Mammary epithelial cell (primary cell): ENCODE data around the gene PCDHB11.

Source experiments
- EZH2 ChIP-seq: IDR thresholded peaks from 2 replicates; pipeline ENCODE4 v1.6.1; 2012; ENCODE audit warnings: low read length, inconsistent platforms, borderline replicate concordance
- TF ChIP-seq, protein P1 (sequence below), 2 donors: IDR thresholded peaks in 1 of 2; conservative IDR thresholded peaks in 1 of 2; 2 replicates each; pipeline ENCODE4 v1.5.1; 2011 to 2012; ENCODE audit warnings: inconsistent platforms in 2 of 2, low read length in 2 of 2, mild to moderate bottlenecking in 2 of 2, control low read depth in 1 of 2, low read depth in 1 of 2; ENCODE audit not compliant: insufficient read depth in 1 of 2; ENCODE audit errors: extremely low read depth in 1 of 2

DNA sequence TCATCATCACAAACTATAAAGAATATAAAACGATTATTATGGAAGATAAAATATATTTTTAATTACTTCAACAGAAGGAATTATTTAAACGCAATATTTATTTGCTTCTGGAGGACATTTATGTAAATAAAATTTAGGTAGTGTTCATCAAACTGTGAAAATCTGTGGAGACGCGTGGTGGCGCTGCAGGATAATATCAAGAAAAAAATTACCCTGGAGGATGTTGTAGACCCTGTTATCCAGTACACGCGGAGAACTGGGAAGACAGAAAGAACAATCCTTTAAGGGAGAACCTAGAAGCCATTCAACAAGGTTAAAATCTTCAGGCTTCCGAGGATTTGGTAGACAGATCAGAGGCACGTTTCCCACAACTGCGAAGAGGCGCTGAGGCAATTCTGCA lies 9.1 kb downstream of the PCDHB11 start, which contains the start of gene PCDHB12:
- TF ChIP-seq, protein P1, sequence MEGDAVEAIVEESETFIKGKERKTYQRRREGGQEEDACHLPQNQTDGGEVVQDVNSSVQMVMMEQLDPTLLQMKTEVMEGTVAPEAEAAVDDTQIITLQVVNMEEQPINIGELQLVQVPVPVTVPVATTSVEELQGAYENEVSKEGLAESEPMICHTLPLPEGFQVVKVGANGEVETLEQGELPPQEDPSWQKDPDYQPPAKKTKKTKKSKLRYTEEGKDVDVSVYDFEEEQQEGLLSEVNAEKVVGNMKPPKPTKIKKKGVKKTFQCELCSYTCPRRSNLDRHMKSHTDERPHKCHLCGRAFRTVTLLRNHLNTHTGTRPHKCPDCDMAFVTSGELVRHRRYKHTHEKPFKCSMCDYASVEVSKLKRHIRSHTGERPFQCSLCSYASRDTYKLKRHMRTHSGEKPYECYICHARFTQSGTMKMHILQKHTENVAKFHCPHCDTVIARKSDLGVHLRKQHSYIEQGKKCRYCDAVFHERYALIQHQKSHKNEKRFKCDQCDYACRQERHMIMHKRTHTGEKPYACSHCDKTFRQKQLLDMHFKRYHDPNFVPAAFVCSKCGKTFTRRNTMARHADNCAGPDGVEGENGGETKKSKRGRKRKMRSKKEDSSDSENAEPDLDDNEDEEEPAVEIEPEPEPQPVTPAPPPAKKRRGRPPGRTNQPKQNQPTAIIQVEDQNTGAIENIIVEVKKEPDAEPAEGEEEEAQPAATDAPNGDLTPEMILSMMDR (conservative IDR thresholded peaks at IDR 0.05 in 1 of 2, IDR thresholded peaks at IDR 0.05 in 1 of 2; ENCODE audit: extremely low read depth in 1 of 2, insufficient read depth in 1 of 2, low read depth in 1 of 2, low read length in 2 of 2) = peak; percentile 21 to 38
- no peak for TF ChIP-seq EZH2
